ENCODE measurements around the gene TOR4A.
A peak's percentile ranks its signal among the peaks of the same experiment; 100 is the strongest.

Gene TOR4A

GRCh38 chr9:137294681-137295237 is 17.2 kb downstream of the TOR4A start:
- DNase-seq (ENCODE audit: low read depth), result no peak

DNA sequence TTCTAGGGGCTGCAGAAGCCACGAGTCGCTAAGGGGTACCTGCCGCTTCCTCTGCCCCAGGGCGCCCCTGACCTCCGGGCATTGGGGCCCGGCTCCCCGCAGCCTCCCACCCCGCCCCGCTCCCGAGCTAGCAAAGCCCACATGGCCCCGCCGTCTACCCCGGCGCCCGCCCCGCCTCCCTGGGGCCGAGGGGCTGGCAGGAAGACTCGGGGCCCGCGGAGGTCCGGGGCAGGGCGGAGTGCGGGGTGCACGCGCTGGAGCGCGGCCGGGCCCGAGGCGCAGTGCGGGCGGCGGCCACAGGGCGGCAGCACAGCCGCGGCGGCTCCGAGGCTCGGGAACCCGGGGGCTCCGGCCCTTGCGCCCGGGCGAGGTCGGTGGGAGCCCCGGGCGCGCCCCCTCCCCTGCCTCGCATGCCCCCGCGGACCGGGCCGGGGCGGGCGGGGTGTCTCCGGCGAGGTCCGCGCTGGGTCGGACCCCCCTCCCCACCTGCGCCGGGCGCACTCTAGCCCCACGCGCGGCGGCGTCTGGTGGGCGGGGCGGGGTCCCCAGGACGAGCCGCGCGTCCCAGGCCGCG is 17.8 kb downstream of the TOR4A start:
- peak; percentile 37 for DNase-seq (ENCODE audit: low read depth)

- DNase-seq (ENCODE audit: low read depth), result no peak
These were observed 18.5 kb downstream of the TOR4A start for GRCh38 chr9:137295849-137296669.

DNA sequence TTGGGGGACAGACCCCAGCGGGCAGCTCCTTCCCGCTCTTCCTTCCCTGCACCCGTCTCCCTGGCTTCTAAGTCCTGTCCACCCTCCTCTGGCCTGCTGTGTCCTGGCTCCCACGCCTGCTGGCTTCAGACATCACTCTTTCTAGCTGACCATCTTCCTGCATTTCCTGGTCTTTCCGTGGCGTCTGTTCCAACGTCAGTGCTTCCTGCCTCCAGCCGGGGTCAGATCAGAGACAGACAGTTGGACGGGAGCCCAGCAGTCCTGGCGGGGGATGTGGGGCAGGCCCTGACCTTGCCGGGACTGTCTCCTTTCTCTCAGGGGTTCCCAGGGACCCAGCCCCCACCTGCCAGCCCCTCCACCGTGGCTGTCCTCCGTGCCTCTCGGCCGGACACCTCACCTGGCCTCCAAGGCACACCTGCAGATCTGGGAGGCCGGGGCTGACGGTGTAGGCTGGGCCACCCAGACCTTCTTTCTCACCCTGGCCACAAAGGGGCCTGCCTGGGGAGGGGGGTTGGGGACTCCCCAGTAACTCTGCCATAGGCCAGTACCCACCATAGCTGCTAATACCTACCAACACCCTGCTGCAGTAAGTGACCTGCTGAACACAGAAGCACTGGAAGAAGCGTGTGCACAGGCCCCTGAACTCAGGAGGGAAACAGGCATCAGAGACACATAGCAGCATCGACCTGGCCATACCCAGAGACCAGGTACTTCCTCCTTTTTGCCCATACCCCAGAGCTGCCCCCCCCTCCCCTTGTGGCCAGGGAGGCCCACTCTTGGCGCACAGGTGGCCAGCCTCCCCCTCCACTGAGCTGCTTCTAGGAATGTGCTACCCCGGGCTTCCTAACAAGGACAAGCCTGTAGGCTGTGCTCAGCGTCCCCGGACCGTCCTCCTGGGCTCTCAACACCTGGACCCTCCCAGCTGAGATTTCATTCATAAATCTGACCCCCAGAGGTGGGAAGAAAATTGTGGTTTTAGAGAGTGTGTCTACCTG is 19.4 kb downstream of the TOR4A start:
- DNase-seq (ENCODE audit: low read depth), result no peak

DNA sequence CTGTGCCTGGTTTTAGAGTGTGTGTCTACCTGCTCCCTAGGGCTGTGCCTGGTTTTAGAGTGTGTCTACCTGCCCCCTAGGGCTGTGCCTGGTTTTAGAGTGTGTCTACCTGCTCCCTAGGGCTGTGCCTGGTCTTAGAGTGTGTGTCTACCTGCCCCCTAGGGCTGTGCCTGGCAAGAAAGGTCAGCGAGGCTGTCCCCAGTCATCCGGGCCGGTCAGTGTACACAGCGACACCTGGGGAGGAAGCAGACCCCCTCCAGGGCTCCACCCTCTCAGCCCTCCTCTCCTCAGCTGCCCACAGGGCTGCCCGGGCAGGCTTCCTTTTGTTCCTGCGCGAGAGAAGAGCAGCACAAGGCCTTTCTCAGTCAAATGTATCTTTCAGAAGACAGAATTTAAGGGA is 20.4 kb downstream of the TOR4A start:
- no peak for DNase-seq (ENCODE audit: low read depth)

GRCh38 chr9:137298401-137299202 is 21.1 kb downstream of the TOR4A start:
- DNase-seq (ENCODE audit: low read depth), result no peak

GRCh38 chr9:137299203-137299565 is 21.7 kb downstream of the TOR4A start:
- DNase-seq (ENCODE audit: low read depth), result no peak

GRCh38 chr9:137299938-137300337 is 22.4 kb downstream of the TOR4A start:
- no peak for DNase-seq (ENCODE audit: low read depth)

DNA sequence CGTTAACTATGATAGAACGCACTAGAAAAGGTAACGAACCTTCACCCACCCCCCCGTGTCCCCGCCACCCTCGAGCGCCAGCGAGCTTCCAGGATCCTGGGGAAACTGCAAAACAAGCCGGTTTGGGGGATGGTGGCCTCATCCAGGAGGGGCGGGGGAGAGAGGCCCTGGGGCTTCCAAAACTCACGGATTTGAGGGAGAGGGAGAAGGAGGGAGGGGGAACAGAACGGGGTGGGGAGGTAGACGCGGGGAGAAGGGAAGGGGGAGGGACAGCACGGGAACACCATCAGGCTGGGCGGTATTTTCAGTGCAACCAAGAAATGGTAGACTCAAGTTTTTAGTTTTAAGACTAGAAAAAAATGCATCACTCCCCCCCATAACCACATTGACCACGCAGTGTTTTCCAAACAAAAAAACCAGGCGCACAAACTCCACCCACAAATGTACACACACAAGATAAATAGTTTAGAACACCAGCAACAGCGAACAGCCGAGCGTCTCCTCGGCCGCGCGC is 23.1 kb downstream of the TOR4A start:
- no peak for DNase-seq (ENCODE audit: low read depth)

DNA sequence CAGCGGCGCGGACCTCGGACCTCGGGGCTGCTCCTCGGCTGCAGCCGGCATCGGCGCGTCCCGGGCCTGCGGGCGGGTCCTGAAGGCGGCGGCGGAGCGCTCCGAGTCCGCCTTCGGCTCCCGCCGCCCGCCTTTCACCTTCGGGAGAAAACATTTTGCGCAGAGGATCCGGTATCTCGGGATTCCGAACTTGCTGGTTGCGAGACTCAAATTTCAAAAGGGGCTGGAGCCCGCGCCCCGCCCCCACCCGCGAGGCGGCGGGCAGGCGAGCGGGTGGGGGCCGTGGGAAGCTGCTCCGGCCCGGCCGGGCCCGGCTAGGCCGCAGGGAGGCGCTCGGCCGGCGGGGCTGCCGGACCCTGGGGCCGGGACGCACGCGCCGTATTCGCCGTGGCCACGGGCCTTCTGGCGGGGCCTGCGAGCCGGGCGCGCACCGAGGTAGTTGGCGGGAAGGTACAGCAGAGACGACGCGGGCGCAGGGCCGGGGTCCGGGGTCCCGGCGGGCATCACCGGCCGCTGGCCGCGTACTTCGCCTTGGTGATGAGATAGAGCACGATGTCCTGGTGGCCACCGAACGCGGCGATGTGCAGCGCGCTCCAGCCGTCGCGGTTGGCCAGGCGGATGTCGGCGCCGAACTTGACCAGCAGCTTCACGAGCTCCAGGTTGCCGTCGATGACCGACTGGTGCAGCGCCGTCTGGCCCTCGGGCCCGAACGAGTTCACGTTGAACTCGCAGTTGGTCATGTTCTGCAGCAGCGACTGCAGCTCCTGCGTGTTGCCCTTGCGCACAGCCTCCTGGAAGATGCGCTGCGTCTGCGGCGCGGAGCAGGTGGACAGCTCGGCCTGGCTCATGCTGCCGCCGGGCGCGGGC is 23.8 kb downstream of the TOR4A start:
- DNase-seq (ENCODE audit: low read depth), result no peak

DNA sequence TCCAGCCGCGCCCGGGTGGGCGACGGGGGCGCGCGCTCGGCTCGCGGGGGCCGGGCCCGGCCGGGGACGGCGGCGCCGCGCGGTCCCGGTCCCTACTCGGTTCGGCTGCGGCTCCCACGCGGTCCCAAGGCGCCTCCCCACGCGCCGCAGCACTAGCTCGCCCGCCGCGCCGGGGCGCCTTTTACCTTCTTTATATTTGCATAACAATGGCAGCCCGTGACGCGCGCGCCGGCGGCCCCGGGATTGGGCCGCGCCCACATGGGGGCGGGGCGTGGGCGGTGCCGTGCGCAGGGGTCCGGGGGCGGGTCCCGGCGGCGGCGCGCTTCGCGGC is 24.6 kb downstream of the TOR4A start, which contains the start of gene NRARP:
Gene NRARP (minus strand): TSS at position 154 of the 331 bp plus-strand sequence. CDS start 343 bp downstream, outside the sequence.
- peak; percentile 87 for DNase-seq (ENCODE audit: low read depth)

GRCh38 chr9:137302449-137303150 is 25.1 kb downstream of the TOR4A start:
- DNase-seq (ENCODE audit: low read depth), result no peak

- DNase-seq (ENCODE audit: low read depth), result no peak
These were observed 25.8 kb downstream of the TOR4A start for GRCh38 chr9:137303151-137303892.

- DNase-seq (ENCODE audit: low read depth), result no peak
These were observed 26.4 kb downstream of the TOR4A start for GRCh38 chr9:137303893-137304382.

DNA sequence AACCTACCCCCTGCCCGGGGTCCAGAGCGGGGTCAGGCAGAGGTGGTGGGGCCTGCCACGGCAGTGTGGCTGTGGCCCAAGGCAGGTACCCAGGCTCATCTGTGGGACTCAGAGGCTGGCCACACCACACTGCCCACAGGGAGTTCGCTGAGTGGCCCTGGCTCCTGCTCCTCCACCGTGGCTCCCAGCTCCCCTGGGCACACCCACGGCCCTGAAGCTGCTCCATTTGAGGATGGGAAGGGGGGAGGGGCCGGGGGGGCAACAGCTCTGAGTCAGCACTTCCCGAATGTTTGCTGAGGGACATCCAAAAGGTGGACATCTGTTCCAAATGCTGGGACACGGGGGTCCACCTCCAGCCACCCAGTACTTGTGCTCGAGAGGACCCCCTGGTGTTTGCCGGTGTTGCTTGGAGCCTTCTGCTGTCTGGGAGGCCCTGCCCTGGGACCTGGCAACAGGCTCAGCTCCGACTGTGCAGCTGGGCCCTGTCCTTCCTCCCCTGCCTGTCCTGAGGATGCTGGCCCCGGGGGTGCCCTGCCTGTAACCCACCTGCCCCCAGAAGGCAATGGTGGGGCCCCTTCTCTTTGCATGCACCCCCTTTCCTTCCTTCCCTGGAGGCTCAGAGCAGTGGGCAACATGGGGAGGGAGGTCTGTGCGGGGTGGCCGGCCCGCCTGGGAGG is 27.0 kb downstream of the TOR4A start:
- DNase-seq (ENCODE audit: low read depth), result no peak

DNA sequence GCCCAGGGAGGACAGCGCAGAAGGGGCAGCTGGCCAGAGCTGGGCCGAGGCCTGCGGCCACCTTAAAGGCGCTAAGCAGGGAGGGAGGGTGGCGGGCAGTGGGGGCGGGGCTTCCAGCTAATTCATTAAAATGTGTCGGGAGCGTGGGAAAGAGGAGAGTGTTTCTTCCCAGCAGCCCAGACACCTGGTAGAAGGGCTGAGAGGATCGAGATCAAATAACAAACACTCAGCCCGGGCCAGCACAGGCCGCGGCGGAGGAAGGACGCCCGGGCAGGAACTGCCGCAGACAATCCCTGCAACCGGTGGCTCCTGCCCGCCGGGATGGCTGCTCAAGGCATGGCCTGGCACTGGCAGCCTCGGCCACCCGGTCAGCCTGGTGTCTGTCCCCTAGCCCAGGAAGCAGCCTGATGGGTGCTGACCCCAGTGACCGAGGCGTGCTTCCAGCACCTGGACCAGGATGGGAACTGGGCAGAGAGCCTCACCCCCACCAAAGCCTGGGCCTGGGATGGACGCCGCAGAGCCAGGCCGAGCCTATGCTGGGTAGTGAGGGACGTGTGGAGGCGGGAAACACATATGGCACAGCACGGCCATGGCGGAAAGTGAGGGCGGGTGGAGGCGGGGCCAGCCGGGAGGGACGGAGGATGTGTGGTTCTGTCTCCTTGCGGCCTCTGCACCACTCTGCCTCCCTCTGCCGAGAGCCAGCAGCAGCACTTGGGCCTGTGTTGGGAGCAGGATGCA is 27.7 kb downstream of the TOR4A start:
- no peak for DNase-seq (ENCODE audit: low read depth)

DNA sequence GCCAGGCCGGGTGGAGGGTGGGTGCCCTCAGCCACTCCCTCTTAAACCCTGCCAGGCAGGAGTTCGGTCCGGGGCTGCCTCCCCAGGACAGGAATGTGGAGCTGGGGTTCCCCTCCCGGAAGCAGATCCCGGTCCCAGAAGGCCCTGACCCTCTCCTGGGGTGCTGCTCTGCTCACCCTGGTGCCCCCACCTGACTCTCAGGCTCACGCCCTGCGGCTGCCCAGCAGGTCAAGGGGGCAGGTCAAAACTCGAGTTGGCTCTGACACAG is 28.2 kb downstream of the TOR4A start:
- no peak for DNase-seq (ENCODE audit: low read depth)
